NCI-H510A treated with DMSO at 0.1 percent for 48 hours (cell line): Measurements from ENCODE around the gene NF1.
"Not testable (repeated sequence)": the region's sequence is repeated elsewhere in the genome, so short reads cannot be mapped to it uniquely, and the experiment has no call there.

Source experiments
- DNase-seq: peaks from one replicate; lab custom pipeline; 2025; lab: John Stamatoyannopoulos, UW

NF1 gene

DNA sequence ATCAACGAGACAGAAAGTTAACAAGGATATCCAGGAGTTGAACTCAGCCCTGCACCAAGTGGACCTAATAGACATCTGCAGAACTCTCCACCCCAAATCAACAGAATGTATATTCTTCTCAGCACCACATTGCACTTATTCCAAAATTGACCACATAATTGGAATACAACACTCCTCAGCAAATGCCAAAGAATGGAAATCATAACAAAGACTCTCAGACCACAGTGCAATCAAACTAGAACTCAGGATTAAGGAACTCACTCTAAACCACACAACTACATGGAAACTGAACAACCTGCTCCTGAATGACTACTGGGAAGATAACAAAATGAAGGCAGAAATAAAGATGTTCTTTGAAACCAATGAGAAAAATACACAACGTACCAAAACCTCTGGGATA lies 84.2 kb downstream of the NF1 start:
- not testable (repeated sequence) for DNase-seq

DNA sequence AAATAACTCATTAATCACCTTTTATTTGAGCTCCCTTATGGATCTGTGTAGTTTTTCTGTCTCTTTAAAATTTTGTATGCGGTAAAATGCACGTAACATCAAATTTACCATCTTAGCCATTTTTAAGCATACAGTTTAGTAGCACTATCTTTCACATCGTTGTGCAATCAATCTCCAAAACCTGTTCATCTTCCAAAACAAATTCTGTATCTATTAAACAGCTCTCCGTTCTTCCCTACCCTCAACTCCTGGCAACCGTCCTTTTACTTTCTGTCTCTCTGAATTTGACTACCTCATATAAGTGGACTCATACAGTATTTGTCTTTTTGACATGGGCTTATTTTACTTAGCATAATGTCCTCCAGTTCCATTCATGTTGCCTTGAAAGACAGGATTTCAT lies 100.5 kb downstream of the NF1 start:
- DNase-seq = no peak

DNA sequence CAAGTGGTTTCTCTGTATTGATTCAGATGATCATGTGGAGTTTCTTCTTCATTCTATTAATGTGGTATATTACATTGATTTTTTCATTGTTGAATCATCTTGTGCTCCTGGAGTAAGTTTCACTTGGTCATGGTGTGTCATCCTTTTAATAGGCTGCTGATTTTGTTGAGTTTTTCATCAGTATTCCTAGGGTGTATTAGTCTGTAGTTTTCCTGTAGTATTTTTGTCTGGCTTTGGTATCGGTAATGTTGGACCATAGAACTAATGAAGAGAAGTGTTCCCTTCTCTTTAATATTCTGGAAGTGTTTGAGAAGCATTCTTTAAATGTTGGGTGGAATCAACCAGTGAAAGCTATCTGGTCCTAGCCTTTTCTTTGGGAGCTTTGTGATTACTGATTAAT lies 103.2 kb downstream of the NF1 start:
- DNase-seq = no peak

DNA sequence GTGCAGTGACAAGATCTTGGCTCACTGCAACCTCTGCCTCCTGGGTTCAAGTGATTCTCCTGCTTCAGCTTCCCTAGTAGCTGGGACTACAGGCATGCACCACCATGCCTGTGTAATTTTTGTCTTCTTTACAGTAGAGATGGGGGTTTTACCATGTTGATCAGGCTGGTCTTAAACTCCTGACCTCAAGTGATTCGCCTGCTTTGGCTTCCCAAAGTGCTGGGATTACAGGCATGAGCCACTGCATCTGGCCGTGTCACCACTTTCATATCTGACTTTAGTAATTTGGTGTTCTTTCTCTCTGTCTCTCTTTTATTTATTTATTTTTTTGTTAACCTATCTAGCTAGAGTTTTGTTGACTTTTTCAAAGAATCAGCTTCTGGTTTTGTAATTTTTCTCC lies 103.9 kb downstream of the NF1 start:
- not testable (repeated sequence) for DNase-seq

DNA sequence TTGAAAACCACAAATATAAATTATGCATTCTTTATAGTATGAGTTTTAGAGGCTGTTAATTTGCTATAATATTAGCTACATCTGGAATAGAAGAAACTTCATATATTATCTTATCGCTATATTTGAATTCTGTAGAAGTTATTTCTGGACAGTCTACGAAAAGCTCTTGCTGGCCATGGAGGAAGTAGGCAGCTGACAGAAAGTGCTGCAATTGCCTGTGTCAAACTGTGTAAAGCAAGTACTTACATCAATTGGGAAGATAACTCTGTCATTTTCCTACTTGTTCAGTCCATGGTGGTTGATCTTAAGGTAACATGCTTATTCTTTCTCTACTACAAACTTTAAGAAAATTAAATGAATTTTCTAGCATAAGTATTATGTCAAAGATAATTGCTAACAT lies 105.5 kb downstream of the NF1 start:
- no peak for DNase-seq

DNA sequence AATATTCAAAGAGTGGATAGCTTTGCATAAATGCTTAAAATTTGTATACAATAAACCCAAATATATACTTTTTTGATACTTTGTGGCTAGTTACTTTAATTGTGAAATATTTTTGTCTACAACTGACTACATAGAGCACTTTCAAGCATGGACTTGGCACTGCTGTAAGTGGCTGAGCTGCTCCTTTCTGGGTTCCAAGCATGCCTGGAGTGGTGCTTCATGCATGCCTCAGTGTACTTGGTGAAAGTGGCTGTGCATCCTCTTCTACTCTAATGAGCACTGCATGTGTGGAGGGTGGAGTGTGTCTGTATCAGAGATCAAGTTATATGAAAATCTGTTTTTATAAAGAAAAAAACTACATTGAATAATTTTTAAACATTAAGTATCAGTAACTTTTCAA lies 108.2 kb downstream of the NF1 start:
- peak; percentile 3 for DNase-seq

DNA sequence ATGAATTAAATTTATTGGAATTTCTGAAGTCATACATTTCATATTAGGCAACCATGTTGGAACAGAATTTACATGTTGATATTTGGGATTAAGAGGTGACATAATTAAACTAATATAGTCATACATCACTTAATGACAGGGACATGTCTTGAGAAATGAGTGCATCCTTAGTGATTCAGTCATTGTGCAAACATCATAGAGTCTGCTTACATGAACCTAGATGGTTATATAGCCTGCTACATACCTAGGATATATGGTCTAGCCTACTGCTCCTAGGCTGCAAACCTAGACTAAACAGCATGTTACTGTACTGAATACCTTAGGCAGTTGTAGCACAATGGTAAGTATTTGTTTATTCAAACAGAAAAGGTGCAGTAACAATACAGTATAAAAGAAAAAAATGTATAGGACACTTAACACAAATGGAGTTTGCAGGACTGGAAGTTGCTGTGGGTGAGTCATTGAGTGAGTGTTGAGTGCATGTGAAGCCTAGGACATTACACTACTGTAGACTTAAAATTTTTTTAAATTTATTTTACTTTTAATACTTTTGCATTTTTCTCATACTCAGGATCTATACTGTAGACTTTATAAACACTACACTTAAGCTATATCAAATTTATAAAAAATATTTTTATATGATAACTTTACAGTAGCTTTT lies 116.7 kb downstream of the NF1 start:
- DNase-seq = no peak

DNA sequence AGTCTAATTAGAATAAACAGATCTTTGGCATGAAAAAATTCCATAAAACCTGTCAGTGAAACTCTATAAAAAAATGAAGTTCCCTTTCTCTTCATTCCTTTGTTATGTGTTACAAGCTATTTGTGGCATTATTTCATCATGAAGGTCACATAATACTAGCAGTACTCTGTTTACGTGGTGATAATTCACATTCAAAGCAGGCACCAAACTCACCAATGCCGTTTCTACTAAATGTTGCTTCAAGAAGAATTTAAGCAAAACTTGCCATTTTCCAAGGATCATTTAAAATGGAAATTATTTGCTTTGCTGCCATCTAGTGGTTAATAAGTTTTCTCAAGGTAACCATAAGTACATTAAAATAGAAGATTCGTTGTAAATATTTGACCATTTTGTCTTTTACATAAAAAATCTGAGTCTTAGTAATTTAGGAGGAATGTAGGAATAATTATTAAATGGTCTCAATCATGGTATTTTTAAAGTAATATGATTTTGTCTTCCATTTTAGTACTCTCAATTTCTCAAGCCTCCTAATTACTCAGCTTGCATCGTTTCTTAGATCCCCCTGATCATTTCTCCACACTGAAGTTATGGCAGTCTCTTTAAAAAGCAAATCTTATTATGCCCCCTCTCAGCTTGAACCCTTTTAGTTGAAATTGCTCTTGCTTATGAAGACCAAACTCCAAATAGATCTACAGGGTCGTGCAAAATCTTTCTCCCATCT lies 121.4 kb downstream of the NF1 start:
- peak; percentile 26 for DNase-seq

DNA sequence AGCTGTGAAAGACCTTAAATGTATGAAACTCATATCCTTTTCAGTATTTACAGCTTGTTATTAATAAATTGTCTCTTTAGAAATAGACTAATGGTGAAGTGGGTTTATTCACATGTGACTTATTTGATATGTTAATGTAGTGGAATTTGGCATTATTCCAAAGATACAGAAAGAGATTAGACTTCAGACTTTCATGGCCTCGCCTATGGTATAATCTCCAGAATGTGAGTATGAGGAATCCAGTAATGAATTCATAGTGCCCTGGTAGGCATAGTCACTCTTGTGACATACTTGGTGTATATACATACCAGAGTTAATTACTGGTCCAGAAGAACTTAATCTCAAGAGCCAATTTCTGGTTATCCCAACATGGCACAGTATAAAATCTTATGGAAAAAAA lies 129.6 kb downstream of the NF1 start:
- no peak for DNase-seq

DNA sequence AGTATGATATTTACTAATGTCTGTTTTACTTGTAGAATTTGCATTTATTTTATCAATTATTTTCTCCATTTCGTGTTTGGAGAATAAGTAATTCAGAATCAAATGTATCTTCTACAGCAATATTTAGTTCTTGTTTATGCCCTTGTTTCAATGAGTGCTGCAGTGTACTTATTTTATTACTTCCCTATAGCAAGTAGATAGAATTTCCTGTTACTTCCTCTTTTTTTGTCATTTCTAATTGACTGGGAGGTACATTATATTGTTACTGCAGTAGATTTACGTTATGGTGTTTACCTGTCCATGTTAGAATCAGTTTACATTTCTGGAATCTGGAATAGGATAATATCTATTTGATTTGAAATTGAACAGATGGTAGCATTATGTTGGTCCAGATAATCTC lies 131.1 kb downstream of the NF1 start:
- no peak for DNase-seq

DNA sequence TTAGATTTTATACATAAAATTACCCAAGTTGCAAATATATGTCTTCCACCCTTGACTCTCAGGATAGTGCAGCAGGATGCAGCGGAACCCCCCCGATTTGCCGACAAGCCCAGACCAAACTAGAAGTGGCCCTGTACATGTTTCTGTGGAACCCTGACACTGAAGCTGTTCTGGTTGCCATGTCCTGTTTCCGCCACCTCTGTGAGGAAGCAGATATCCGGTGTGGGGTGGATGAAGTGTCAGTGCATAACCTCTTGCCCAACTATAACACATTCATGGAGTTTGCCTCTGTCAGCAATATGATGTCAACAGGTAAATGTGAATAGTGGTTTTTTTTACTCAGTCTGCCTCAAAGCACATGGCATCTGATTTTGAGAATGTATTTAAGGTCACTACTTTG lies 131.6 kb downstream of the NF1 start:
- DNase-seq = no peak

DNA sequence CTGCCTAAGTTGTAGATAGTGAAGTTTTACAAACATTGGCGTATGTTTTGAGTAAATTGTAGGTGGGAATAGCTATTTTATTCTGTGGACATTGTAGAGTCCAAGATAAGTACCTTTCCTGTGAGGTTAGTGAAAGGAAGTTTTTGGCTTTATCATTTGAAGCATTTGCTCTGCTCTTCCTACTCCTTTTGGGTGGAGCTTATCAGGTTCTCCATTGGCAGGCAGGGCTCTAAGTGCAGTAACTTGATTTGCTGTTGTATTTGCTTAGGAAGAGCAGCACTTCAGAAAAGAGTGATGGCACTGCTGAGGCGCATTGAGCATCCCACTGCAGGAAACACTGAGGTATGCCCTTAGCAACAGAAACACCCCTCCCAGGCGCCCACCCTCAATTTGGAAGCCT lies 132.2 kb downstream of the NF1 start:
- no peak for DNase-seq

DNA sequence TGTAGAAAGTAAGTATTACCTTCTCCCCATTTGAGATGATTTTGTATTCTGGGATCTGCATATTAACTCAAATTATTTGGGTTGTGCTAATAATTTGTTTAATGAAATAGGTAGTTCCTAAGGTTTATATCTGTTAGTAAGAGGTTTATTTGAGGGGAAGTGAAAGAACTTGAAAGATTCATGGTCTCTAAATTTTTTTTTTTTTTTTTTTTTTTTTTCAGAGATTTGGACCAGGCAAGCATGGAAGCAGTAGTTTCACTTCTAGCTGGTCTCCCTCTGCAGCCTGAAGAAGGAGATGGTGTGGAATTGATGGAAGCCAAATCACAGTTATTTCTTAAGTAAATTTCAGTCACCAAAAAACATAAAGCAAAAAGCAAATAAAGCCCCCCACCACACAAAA lies 137.1 kb downstream of the NF1 start:
- DNase-seq = no peak

DNA sequence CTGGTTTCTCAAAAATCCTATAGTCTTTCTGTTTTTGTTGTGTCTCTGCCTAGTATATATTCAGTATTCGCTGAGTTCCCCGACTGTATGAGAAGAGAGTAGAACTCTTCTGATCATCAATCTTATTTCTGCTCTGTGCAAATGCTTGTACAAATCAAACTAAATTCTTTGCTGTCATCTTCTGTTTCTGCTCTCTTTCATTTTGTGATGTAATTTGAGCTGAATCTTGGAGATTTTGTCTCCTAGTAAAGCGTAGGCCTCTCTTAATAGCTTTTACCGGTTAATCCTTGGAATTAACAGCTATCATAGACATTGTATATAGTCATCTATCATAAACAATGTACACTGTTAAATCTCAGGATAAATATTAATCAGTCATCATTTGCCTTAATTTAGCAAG lies 140.3 kb downstream of the NF1 start:
- no peak for DNase-seq

DNA sequence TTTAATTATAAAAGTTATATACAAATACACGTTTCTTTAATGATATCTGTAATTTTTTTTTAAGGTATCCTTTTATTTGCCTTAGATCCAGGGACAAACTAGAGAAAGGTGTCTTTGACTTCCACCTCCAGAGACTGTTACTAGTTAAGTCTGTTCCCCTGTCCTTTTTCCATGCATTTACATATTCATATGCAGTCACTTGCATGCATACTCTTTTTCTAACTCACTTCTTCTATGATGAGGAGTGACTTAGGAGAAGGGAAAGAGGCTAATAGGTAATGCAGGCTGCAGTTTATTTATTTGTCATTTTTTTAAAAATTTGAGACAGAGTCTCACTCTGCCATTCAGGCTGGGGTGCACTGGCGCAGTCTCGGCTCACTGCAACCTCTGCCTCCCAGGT lies 141.4 kb downstream of the NF1 start:
- DNase-seq = no peak

DNA sequence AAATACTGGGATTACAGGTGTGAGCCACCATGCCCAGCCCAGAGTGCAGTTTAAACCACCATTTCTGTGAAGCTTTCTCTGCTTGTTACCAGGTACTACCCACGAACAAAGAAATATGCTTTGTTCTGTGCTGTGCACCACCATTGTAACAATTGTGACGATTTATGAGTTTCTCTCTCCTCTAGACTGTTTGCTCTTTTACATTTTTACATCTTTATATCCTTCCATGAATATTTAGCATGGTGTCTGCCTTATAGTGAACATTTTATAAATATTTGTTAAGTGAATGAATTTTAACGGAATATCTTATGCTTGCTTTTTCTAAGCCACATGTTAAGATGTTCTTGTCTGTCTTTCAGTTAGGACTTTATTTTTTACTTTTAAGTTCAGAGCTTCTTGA lies 141.9 kb downstream of the NF1 start:
- no peak for DNase-seq

DNA sequence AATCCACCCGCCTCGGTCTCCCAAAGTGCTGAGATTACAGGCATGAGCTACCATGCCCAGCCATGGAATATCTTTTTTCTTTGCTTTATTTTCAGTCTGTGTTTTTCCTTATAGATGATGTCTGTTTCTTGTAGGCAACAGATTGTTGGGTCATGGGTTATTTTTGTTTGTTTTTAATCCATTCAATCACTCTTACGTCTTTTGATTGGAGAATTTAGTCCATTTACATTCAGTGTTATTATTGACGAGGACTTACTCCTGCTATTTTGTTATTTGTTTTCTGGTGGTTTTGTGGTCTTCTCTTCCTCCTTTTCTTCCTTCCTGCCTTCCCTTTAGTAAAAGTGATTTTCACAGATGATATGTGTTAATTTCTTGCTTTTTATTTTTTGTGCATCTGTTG lies 146.3 kb downstream of the NF1 start:
- no peak for DNase-seq

DNA sequence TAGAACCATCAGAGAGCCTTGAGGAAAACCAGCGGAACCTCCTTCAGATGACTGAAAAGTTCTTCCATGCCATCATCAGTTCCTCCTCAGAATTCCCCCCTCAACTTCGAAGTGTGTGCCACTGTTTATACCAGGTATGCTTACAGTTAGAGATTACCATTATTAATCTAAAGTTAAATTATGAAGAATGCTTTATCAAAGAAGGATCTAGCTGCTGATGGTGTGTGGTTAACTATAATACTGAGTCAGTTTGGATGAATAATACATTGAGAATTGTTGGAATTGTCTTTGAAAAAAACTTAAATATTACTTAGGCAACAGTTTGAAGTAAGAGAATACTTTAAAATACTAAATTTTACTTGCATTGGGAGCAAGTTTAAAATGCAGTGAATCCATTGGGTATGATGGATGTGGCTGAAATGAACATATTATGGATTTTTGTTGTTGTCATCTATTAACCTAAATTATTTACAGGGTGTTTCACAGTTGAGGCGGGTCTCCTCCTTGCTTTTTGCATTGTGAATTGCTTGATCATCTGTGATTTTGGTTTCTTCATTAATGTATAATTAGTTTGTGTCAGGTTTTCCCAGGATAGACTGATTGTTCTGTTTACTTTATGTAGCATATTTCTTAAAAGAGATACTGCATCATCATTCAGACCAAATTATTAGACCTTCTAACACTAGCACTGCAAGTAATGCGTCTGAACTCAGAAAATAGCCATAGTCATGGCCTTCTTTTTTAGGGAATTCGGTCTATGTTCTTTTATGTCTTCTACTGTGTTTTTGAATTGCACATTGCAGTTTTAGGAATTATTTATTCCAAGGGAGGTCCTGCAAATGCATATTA lies 154.4 kb downstream of the NF1 start:
- DNase-seq = no peak

DNA sequence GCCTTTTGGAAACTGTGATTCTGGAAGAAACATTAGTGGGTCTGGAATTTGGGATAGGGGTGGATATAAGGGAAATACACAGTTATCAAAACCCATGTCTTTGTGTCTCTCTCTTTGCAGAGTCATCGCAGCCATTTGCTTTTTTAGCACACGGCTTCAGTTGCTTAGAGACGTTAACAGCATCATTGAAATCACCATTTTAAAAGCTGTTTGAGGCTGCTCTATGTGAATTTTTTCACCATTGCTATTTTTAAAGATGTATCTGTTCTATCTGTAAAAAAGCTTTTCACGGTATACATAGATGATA lies 155.0 kb downstream of the NF1 start:
- DNase-seq = no peak

DNA sequence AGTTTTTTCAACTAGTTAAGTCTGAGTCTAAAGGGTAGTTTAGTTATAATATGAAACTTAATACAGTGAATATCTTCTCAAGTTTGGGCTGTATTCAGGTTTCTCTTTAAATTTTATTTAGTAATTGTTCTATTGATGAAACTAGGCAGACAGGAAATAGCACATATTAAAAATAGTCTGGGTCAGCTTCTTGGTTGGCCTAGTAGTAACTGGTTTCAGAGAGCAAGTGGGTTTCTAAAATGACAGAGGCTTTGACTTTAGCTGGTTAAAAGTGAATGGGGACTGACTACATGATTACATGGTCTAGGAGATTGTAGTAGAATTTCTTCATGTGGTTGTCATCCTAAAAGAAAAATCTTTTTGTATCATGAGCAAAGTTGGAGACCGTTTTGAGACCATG lies 155.5 kb downstream of the NF1 start:
- no peak for DNase-seq

DNA sequence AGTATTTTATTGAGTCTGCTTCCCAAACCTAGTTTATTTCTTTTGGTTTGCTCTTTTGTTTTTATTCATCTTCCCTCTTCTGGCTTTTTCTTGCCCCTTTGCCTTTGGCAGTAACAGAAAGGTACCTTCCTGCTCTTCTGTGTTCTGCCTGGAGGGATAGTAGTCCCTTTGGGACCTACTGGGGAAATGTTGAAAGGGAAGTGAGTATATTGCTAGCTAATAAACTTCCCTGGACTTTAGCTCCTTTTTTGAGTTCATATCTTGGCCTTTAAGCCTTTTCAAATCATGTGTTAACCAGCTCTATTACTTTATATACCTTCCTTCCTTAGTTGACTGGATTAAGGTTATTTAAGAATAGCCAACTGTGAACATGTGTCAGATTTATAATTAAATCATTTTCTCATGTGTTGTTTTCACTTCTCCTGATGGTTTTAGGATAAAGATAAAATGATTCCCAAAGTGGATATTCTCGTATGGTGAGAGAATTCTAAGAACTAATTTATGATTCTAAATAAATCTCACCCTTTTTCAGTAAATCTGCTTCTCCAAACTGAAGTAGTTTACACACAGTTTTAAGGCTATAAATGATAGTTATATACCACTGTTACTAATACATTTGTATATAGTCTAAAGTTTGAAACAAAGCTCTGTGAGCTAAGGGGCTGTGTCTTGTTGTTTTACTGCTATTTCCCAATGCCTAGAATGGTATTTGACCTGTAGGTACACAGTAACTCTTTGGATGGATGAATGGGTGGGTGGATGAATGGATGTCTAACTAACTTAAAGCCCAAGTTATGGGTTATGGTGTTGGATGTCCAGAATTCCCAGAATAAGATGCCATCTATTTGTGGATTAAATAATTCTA lies 156.6 kb downstream of the NF1 start:
- no peak for DNase-seq

DNA sequence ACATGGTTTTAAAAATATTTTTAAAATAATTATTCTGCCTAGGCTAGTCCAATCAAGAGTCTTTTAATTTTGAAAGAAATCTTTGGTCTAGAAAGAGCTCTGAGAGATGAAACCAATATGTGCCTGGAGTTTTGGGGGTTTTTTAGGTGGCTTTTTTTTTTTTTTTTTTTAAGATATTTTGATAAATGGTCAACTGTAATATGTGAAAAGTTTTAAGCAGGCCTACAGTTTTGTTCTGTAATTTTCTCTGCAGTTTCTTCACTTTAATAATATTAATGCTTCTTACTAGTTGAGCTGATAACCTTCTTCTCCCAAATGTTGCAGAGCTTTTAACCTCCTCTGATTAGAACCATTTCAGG lies 157.2 kb downstream of the NF1 start:
- no peak for DNase-seq

DNA sequence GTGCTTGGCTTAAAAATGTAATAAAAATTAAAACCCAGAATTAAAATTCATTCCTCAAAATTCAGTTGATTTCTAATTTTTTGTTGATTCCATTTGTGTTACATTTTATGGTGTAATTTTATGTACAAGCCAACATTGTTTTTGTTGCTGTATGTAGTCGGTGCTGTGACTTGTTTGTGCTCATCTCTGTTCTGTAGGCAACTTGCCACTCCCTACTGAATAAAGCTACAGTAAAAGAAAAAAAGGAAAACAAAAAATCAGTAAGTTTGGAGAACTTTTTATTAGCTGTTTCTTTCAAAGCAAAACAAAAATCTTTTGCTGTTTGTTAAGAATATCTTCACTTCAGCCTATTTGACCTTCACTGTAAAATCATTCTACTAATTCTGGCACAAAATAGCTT lies 158.0 kb downstream of the NF1 start:
- no peak for DNase-seq
